K562 (cell line): Measurements from ENCODE around the gene SREBF1. TPM values are rescaled to one million over a fixed set of nuclear protein-coding genes. Genes with fewer than 3 reads are reported as not detected.

Experiments
- ATAC-seq: fragments of 200-7000 bp; cut with Tn5 transposase; 3 replicates; pipeline ENCODE4 v1.9.1; 2020; ENCODE audit warnings: moderate library complexity
- BruUV-seq: library from RNA; stranded (reverse); fragments of 400-500 nt; replicated peaks from 2 replicates; lab custom pipeline; 2021; lab: Mats Ljungman, UMichigan
- CTCF ChIA-PET: fragments of 300-600 bp; formaldehyde crosslinking; extraction: SDS; loops from one replicate; lab custom pipeline; 2021; ENCODE audit warnings: low intra/inter-chr PET ratio; lab: Yijun Ruan, JAX
- POLR2A ChIA-PET: fragments of 300-600, 350-650 bp; sonication (Branson Sonifier 250); formaldehyde crosslinking; extraction: SDS; loops from one replicate; lab custom pipeline; 2021; ENCODE audit warnings: antibody characterized with exemption, inconsistent platforms; lab: Yijun Ruan, JAX
- DNase-seq, 4 experiments: peaks; one replicate each; pipeline versions ENCODE4 v3.0.0 to v3.0.0-alpha.2; 2011 to 2018; ENCODE audit warnings: low spot score in 3 of 4, mixed read lengths in 3 of 4; ENCODE audit errors: extremely low read depth in 1 of 4
- FAIRE-seq: peaks from 2 replicates; lab custom pipeline; 2011; peaks lifted over from hg19 to GRCh38; lab: Jason Lieb, UNC
- H2AFZ ChIP-seq: 2 replicates; pipeline ENCODE4 v1.6.0; 2011; ENCODE audit warnings: low read depth, low read length, control low read depth, inconsistent platforms
- H3K27ac ChIP-seq: fragments of 200-600 bp; 3 replicates; pipeline ENCODE4 v1.8.0; 2011; ENCODE audit warnings: low read depth, mild to moderate bottlenecking, control low read depth, inconsistent platforms, low read length, moderate library complexity, mixed read lengths; ENCODE audit errors: extremely low read depth
- H3K27me3 ChIP-seq, 2 experiments: fragments of 300-600 bp in 1 of 2; 2 replicates in 1 of 2; 3 replicates in 1 of 2; pipeline versions ENCODE4 v1.6.0 to v1.8.0; 2011; ENCODE audit warnings: inconsistent platforms in 2 of 2, low read length in 2 of 2, mild to moderate bottlenecking in 1 of 2, mixed read lengths in 1 of 2, moderate library complexity in 1 of 2; ENCODE audit not compliant: control insufficient read depth in 2 of 2, insufficient read depth in 2 of 2
- H3K36me3 ChIP-seq: fragments of 300-600 bp; 3 replicates; pipeline ENCODE4 v1.8.0; 2011; ENCODE audit warnings: mild to moderate bottlenecking, low read length, inconsistent platforms; ENCODE audit not compliant: control insufficient read depth, insufficient read depth
- H3K4me1 ChIP-seq, 2 experiments: fragments of 200-600 bp in 1 of 2; replicated peaks in 1 of 2; 2 replicates in 1 of 2; 3 replicates in 1 of 2; pipeline versions ENCODE4 v1.5.1 to v1.8.0; 2011; ENCODE audit warnings: inconsistent platforms in 2 of 2, low read length in 2 of 2, mild to moderate bottlenecking in 1 of 2, mixed read lengths in 1 of 2, moderate library complexity in 1 of 2; ENCODE audit not compliant: control insufficient read depth in 2 of 2, insufficient read depth in 2 of 2
- H3K4me2 ChIP-seq: 2 replicates; pipeline ENCODE4 v1.6.1; 2011; ENCODE audit warnings: low read length, control low read depth, inconsistent platforms, mixed read lengths; ENCODE audit not compliant: insufficient read depth
- H3K4me3 ChIP-seq: fragments of 200-600 bp; sonication (generic), shearing (Covaris generic); 2 replicates; pipeline ENCODE4 v1.5.1; 2016; ENCODE audit warnings: control low read depth, inconsistent platforms
- H3K79me2 ChIP-seq: fragments of 200-600 bp; 3 replicates; pipeline ENCODE4 v1.8.0; 2011; ENCODE audit warnings: low read length, inconsistent platforms; ENCODE audit not compliant: control insufficient read depth, insufficient read depth
- H3K9ac ChIP-seq, 2 experiments: 2 replicates each; pipeline versions ENCODE4 v1.6.0 to v1.6.1; 2011; ENCODE audit warnings: low read depth in 2 of 2, low read length in 2 of 2, control low read depth in 1 of 2, inconsistent platforms in 1 of 2, mild to moderate bottlenecking in 1 of 2, mixed read lengths in 1 of 2; ENCODE audit not compliant: insufficient read depth in 1 of 2
- H3K9me1 ChIP-seq: one replicate; pipeline ENCODE4 v1.6.0; 2011; ENCODE audit warnings: inconsistent platforms, mild to moderate bottlenecking, low read length, moderate library complexity; ENCODE audit not compliant: control insufficient read depth, insufficient read depth
- H3K9me3 ChIP-seq: replicated peaks from 2 replicates; pipeline ENCODE4 v1.5.1; 2011; ENCODE audit warnings: low read depth, low read length, inconsistent platforms; ENCODE audit not compliant: control insufficient read depth, insufficient read depth
- H4K20me1 ChIP-seq: replicated peaks from 2 replicates; pipeline ENCODE4 v1.6.1; 2011; ENCODE audit warnings: low read length, inconsistent platforms, mixed read lengths; ENCODE audit not compliant: control insufficient read depth, insufficient read depth
- BMI1 ChIP-seq: fragments of 150-350 bp; IDR thresholded peaks from 2 replicates; pipeline ENCODE4 v1.6.1; 2014; ENCODE audit warnings: low read length
- BRF2 ChIP-seq: IDR thresholded peaks from 3 replicates; pipeline ENCODE4 v1.6.1; 2011; ENCODE audit warnings: borderline replicate concordance, mild to moderate bottlenecking; ENCODE audit not compliant: insufficient read length, insufficient read depth
- CBX1 ChIP-seq: sonication (generic); IDR thresholded peaks from 2 replicates; pipeline ENCODE4 v1.6.1; 2016; ENCODE audit warnings: antibody characterized with exemption, low read depth, mild to moderate bottlenecking
- CHD2 ChIP-seq: IDR thresholded peaks from 2 replicates; pipeline ENCODE4 v1.6.1; 2011; ENCODE audit warnings: low read depth, low read length
- CREB5 ChIP-seq: fragments of 250-450 bp; sonication (Bioruptor Pico); IDR thresholded peaks from 2 replicates; pipeline ENCODE4 v1.5.0; 2020; ENCODE audit warnings: mild to moderate bottlenecking
- E2F6 ChIP-seq, 2 experiments: IDR thresholded peaks; 2 replicates each; pipeline ENCODE4 v1.6.1; 2011; ENCODE audit warnings: borderline replicate concordance in 1 of 2, control low read depth in 1 of 2, low read depth in 1 of 2, low read length in 1 of 2, mild to moderate bottlenecking in 1 of 2, mixed read lengths in 1 of 2, moderate library complexity in 1 of 2; ENCODE audit not compliant: insufficient read depth in 1 of 2, insufficient read length in 1 of 2, poor library complexity in 1 of 2, severe bottlenecking in 1 of 2; ENCODE audit errors: extremely low read depth in 1 of 2
- ESRRA ChIP-seq: fragments of 450-650 bp; IDR thresholded peaks from 2 replicates; pipeline ENCODE4 v1.6.1; 2014; ENCODE audit warnings: low read depth, mild to moderate bottlenecking, moderate library complexity, borderline replicate concordance
- ETV6 ChIP-seq, 3 experiments: fragments of 150-350 bp in 1 of 3; sonication (generic) in 1 of 3; formaldehyde crosslinking in 1 of 3; IDR thresholded peaks; 2 replicates each; pipeline versions ENCODE4 v1.6.1 to v1.8.0; 2014 to 2022; ENCODE audit warnings: borderline replicate concordance in 2 of 3, low read depth in 2 of 3, antibody characterized with exemption in 1 of 3, low read length in 1 of 3, mild to moderate bottlenecking in 1 of 3, missing genetic modification reagents in 1 of 3
- KLF13 ChIP-seq: fragments of 450-650 bp; IDR thresholded peaks from 2 replicates; pipeline ENCODE4 v1.6.1; 2016; ENCODE audit warnings: missing genetic modification characterization, low read depth, mild to moderate bottlenecking, missing compliant biosample characterization, moderate library complexity, borderline replicate concordance
- NFIC ChIP-seq: fragments of 450-650 bp; IDR thresholded peaks from 2 replicates; pipeline ENCODE4 v1.6.1; 2017; ENCODE audit warnings: mild to moderate bottlenecking, inconsistent platforms
- PHB2 ChIP-seq: fragments of 450-650 bp; IDR thresholded peaks from 2 replicates; pipeline ENCODE4 v1.6.1; 2017; ENCODE audit warnings: low read depth
- POLR3A ChIP-seq: IDR thresholded peaks from 2 replicates; pipeline ENCODE4 v1.6.1; 2011; ENCODE audit warnings: borderline replicate concordance, mild to moderate bottlenecking, moderate library complexity; ENCODE audit not compliant: insufficient read length, insufficient read depth; ENCODE audit errors: extremely low read depth
- SP2 ChIP-seq: IDR thresholded peaks from 2 replicates; pipeline ENCODE4 v1.6.1; 2011; ENCODE audit warnings: mild to moderate bottlenecking, low read depth, low read length, moderate library complexity; ENCODE audit not compliant: poor library complexity, severe bottlenecking; ENCODE audit errors: extremely low read depth
- XRCC5 ChIP-seq: fragments of 200-400 bp; formaldehyde crosslinking; IDR thresholded peaks from 2 replicates; pipeline ENCODE4 v1.6.1; 2017; ENCODE audit warnings: low read depth, mild to moderate bottlenecking, low read length
- ZBED1 ChIP-seq: IDR thresholded peaks from 2 replicates; pipeline ENCODE4 v1.6.1; 2014
- ZNF766 ChIP-seq: fragments of 200-800 bp; sonication (Bioruptor generic); conservative IDR thresholded peaks from 2 replicates; pipeline ENCODE4 v1.6.1; 2016; ENCODE audit warnings: missing genetic modification characterization, missing compliant biosample characterization
- WGBS: fragments of 100-300 bp; shearing (Covaris generic); methylation state at CpG from one replicate; pipeline ENCODE4 v1.1.6; 2016; ENCODE audit warnings: low coverage, mixed read lengths; ENCODE audit not compliant: insufficient coverage; ENCODE audit errors: missing lambda C conversion rate; 5-methylcytosine and 5-hydroxymethylcytosine counted together
- in situ Hi-C: fragments of 300-500 bp; cut with MboI; formaldehyde crosslinking; loops from 4 replicates; pipeline ENCODE4 v1.15.0; 2018; ENCODE audit warnings: inconsistent platforms, mixed read lengths
- intact Hi-C: fragments of 100-400 bp; cut with micrococcal nuclease; formaldehyde crosslinking; loops from 2 replicates; pipeline ENCODE4 v1.14.2; 2022
- polyA plus RNA-seq, 8 experiments: library from polyadenylated mRNA; depleted of rRNA in 4 of 8; stranded (reverse) in 5 of 8; unstranded in 3 of 8; fragments of >200 nt; fragmentation: Nextera tagmentation in 2 of 8; fragmentation: Illumina TruSeq in 1 of 8; extraction: Ambion mirVana in 2 of 8; extraction: Trizol in 1 of 8; gene quantifications; 2 replicates each; pipeline versions ENCODE4 v1.2.1 to v1.2.3, GENCODE V29; 2011 to 2014; ENCODE audit warnings: inconsistent platforms in 1 of 8, missing spikeins in 1 of 8
- total RNA-seq, 7 experiments: library from RNA; depleted of rRNA in 6 of 7; stranded (reverse); fragments of >200 nt in 6 of 7; fragmentation: Illumina TruSeq in 2 of 7; extraction: Trizol in 2 of 7; gene quantifications; 2 replicates each; pipeline versions ENCODE4 v1.2.1 to v1.2.3, GENCODE V29; 2011 to 2021; ENCODE audit warnings: low replicate concordance in 1 of 7

The SREBF1 gene
- total and polyA plus RNA-seq, 9 of the 15 experiments (the other 6 are each of a cell fraction or from before 2014, with no cell fraction given), result 1.6 to 169 (median 69.4) TPM

GRCh38 chr17:17765359-17766076 lies 71.3 kb downstream of the SREBF1 start:
- no peak for TF ChIP-seq XRCC5
- TF ChIP-seq ZNF766 (CRISPR knock-in tag), result no peak
- no peak for TF ChIP-seq POLR3A
- TF ChIP-seq ETV6 (IDR thresholded peaks at IDR 0.05; ENCODE audit: borderline replicate concordance in 1 of 2, low read depth in 2 of 2, low read length in 1 of 2), result no peak
- TF ChIP-seq ETV6 (CRISPR knock-in tag; IDR thresholded peaks at IDR 0.05; ENCODE audit: borderline replicate concordance), result no peak
- TF ChIP-seq BRF2, result no peak
- TF ChIP-seq KLF13 (tag), result no peak
- TF ChIP-seq ESRRA, result no peak
- no peak for TF ChIP-seq ZBED1
- no peak for TF ChIP-seq CREB5
- no peak for TF ChIP-seq SP2
- TF ChIP-seq NFIC, result no peak
- TF ChIP-seq CBX1, result no peak
- no peak for TF ChIP-seq PHB2
- no peak for TF ChIP-seq BMI1
- no peak for TF ChIP-seq CHD2
- TF ChIP-seq E2F6 (IDR thresholded peaks at IDR 0.05; ENCODE audit: borderline replicate concordance in 1 of 2, extremely low read depth in 1 of 2, insufficient read depth in 1 of 2, insufficient read length in 1 of 2, low read depth in 1 of 2, low read length in 1 of 2, poor library complexity in 1 of 2, severe bottlenecking in 1 of 2), result no peak
- H3K36me3 ChIP-seq, result peaks cover 2% of the 10 kb centered on the region; the same call in 1 of the 3 replicates
- BruUV-seq, result no TSS peak
- H2AFZ ChIP-seq, result no peak overlapping the region
- WGBS, result 61% methylated on average over 12 of the region's 14 CpGs
- no peak for ATAC-seq
- CTCF ChIA-PET, result no interaction called here
- in situ Hi-C loops, result no loop called here
- no peak for DNase-seq
- no peak for FAIRE-seq
- H3K9me1 ChIP-seq, result no peaks in the 10 kb centered on the region
- H3K4me3 ChIP-seq, result no peak overlapping the region
- POLR2A ChIA-PET, result no interaction called here
- H3K4me2 ChIP-seq, result no peak overlapping the region
- H3K4me1 ChIP-seq, result peaks cover 0 to 30% of the 10 kb centered on the region in 2 experiments; a peak in 2 of 5 replicates
- no peaks in the 10 kb centered on the region for H3K9me3 ChIP-seq
- H3K79me2 ChIP-seq, result no peaks in the 10 kb centered on the region
- intact Hi-C loops, result no loop called here
- H3K27me3 ChIP-seq, result no peaks in the 10 kb centered on the region
- no peaks in the 10 kb centered on the region for H4K20me1 ChIP-seq
- no peak overlapping the region for H3K27ac ChIP-seq
- H3K9ac ChIP-seq, result 0 out of 4 replicates have a peak overlapping the region, but pooled peaks of 1 of the 2 experiments have one; percentile 35
